SW480 (cell line): ENCODE data around the gene STARD13.
A peak's percentile ranks its signal among the peaks of the same experiment; 100 is the strongest.

Source experiments
- DNase-seq: peaks from one replicate; pipeline ENCODE4 v3.0.0-alpha.2; 2016; ENCODE audit warnings: low spot score

The STARD13 gene

DNA sequence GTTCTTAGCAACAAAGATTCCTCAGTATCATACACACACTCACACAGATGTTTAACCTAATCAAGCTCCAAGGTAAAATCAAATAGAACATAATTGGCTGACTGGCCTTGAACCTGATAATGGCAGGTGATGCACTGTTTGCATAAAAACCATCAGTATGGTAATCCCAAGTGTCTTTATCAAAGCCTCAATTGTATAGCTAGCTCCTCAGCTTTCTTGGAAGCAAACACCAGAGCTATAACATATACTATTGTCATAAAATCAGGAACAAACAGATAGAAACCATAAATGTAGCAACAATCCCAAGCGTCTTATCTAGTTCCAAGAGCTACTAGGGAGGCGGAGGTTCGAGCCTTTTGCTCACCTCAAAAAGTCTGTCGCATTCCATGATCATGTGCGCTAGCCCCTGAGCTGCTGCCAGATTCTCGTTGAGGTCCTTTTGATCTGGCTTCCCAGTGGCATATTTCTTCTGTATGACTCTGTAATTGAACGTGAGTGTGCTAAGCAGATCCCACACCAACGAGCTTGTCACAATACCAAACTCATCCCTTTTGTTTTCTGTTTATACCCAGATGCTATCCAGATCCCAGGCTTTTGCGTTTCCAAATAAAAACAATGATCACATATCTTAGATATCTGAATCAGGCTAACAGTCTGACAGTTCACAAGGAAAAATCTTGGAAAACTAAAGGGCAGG, 174.0 kb downstream of the STARD13 start:
- peak; percentile 62 for DNase-seq

DNA sequence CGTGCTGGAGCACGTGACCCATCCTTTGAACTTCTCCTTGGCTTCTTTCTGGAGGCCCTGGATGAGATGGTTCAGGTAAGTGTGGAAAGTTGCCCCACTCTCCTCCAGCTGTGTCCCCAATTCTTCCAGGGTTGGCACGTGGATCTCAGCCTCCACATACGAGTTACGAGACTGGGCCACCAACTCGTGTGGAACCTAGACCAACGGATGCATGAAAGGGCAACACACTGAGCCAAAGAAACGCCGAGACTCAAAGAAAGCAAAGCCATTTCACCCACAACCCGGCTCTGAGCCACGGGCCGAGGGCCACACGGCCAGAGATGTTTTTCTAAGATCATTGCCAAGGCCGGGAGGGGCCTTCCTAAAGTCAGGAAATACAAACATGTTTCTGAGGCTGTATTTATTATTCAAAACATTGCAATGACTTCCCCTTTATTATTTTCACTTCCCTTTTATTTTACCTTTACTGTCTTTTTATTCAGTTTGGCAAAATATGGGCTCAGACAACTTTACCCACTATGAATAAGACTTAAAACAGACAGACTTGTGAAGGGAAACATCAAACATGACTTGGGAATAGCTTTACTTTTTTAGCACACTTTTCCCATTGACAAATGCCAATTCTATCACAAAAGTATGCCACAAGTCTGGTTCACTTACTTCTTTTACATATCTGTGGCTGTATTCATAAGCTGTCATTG, 174.7 kb downstream of the STARD13 start:
- DNase-seq, result no peak

DNA sequence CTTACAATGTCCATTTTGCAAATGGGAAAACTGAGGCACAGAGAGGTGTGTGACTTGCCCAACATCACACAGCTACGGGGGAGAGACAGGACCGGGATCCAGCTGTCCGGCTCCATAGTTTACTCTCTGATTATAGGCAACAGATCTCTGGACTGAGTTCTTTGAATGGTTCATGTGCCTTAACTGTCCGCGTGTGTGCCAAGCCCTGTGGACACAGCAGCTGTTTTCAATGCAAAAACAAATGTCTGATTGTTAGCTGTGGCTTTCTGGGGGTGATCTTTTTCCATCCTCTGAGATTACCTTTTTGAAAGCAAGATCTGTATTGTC, 175.2 kb downstream of the STARD13 start:
- no peak for DNase-seq

GRCh38 chr13:33109801-33110200, 175.8 kb downstream of the STARD13 start:
- no peak for DNase-seq

- DNase-seq, result no peak
These were observed 176.3 kb downstream of the STARD13 start for GRCh38 chr13:33109271-33109697.

DNA sequence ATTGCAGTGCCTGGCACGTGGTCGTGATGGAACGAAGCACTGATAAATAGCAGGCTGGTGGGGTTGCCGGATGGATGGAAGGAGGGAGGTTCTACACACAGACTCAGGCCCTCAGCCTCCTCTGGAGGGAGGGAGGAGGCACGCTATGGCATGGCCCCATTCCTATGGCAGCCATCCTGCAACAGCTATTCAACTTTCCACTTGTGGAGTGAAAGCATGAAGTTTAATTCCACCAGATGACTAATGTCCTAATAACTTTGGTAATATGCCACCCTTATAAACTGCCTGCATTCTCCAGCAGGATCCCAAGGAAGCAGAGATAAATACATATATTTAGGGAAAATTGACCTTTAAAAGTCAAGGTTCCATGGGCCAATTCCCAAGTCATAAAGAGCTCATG, 176.9 kb downstream of the STARD13 start:
- DNase-seq, result no peak

GRCh38 chr13:33107361-33107760, 178.2 kb downstream of the STARD13 start:
- no peak for DNase-seq

DNA sequence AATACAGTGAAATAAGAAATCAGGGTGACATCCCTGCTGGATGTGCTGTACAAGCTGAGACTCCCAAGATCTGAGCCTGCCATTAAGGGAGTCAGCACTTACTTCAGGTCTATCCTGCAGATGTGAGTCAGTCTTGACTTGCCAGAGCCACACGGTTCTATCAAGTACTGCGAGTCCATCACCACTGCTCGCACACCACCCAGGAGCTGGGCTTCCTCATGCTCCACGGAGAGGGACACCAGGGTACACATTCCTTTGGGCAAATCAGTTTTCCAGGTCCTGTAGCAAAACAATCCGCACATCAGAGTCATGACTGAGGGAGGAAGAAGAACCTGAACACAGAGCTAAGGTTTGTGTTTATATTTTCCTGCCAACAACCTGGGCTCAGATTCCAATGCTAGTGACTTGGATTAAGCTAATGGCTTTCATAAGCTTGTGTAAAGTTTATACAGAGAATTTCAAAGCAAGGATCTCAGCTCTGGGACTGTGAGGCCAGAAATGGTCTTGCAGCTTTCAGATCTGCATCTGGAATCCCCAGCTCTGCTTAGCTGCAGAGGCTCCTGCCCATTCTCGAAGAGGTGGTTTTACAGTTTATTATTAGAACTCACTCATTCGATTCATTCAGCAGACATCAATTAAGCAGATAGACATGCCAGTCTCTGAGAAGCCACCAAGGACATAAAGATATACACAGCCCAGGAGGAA, 178.7 kb downstream of the STARD13 start:
- DNase-seq, result no peak

GRCh38 chr13:33105387-33106005, 180.1 kb downstream of the STARD13 start:
- no peak for DNase-seq

DNA sequence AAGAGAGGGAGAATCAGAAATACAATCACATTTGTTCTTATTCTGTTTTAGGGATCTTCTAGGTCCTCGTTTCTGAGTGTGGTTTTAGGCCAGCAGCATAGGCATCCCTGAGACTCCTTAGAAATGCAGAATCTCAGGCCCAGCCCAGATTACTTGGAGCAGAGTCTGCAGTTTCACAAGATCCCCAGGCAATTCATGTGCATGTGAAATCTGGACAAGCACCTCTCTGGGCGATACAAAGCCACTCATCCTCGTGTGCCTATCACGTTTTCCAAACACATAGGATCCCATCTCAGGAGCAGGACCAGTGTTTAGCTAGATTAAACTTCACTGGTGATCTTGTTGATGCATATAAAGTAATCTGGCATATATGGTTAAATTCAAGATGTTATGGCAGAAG, 182.1 kb downstream of the STARD13 start:
- DNase-seq, result no peak

GRCh38 chr13:33101835-33102234, 183.7 kb downstream of the STARD13 start:
- DNase-seq, result no peak

GRCh38 chr13:33100886-33101285, 184.7 kb downstream of the STARD13 start:
- no peak for DNase-seq

DNA sequence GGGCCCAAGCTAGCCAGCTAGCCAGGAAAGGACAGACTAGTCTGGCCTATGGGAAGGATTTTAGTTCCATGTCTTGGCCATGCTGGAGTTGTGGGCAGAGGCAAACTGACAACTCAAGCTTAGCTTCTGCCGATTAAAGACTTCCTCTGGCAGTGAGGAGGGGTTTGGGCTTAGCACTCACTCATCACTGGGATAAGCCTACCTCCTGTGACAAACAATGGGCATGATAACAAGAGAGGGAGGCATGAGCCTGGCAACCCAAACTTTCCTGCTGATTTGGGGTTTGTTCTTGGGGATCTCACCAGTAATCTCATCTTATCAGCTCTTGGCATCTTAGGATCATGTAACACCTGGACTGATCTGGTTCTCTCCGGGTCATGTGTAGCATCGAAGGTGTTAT, 185.7 kb downstream of the STARD13 start:
- no peak for DNase-seq

DNA sequence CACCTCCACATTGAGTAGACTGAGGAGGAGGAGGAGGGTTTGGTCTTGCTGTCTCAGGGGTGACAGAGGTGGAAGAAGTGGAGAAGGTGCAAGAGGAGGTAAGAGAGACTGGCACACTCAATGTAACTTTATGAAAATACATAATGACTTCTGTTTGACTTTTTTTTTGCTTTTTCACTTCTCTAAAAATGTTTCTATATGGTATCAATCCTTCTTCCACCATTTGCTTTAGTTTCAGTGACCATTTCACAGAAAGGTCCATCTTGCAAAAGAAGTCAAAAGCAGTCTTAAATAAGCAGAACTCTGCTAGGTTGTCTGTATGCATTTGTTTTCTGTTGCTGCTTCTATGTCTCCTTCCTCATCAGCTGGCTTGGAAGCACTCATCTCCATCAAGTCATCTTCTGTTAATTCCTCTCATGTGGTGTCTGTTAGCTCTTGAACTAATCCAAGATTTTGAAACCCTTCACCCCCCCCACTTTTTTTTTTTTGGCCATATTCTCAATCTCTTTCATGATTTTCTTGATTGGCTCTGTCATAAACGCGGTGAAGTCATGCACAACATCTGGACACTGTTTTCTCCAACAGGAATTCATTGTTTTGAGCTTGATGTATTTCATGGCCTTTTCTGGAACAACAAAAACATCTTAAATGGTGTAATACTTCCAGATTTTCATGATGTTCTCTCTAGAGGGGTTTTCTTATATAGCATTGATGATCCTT, 188.5 kb downstream of the STARD13 start:
- DNase-seq, result no peak

- no peak for DNase-seq
These were observed 193.2 kb downstream of the STARD13 start for GRCh38 chr13:33092073-33092987.

DNA sequence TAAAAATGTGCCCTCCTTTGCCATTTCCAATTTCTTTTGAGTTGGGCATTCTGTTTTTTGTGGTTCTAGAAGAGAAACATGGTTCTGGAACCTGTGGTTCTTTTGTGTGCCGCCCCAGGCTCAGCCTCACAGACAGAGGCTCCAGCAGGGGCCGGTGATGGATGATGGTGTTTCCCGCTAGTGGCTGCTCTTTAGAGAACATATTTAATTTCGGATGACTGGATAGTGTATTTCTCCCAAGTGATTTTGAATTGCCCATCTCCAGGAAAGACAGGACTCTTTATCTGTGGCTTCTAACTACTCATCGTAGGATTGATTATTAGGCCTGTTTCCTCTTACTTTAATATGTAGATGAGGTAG, 194.2 kb downstream of the STARD13 start:
- DNase-seq, result no peak

- no peak for DNase-seq
These were observed 194.7 kb downstream of the STARD13 start for GRCh38 chr13:33090755-33091414.

- DNase-seq, result no peak
These were observed 196.2 kb downstream of the STARD13 start for GRCh38 chr13:33089311-33089710.

DNA sequence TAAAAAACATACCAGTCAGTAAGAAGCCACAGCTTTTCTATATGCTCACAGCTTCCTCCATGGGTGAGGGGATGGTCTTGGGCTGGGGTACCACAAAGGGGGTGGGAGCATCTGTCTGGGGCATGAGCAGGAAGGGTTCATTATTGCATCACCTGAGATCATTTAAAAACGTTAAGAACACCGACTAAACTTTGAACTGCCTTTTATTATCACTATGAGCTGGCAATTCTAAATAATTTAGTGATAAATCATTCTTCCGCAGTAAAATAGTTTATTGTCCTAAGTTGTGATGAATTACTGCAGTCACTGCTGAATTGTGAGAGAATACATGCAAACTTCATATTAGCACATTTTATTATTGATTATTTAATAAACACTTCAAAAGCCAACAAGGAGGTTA, 197.8 kb downstream of the STARD13 start:
- DNase-seq, result peak; percentile 50

- peak; percentile 44 for DNase-seq
These were observed 198.5 kb downstream of the STARD13 start for GRCh38 chr13:33087091-33087490.

DNA sequence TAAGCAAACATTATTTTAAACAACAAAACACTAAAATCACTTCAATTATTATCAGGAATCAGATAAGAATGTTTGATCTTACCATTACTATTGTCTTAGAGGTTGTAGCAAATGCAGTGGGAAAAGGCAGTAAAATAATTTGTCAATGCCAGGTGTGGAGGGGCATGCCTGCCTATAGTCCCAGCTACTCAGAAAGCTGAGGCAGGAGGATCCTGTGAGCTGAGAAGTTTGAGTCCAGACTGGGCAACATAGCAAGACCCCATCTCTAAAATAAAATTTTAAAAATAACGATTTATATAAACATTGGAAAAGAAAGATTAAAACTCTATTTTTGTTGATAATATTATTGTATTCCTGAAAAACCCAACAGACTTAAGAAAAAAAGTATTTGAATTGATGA, 202.5 kb downstream of the STARD13 start:
- no peak for DNase-seq
